GM18951 (cell line): ENCODE results near the gene CRTAP.
"Not testable (repeated sequence)": the region's sequence is repeated elsewhere in the genome, so short reads cannot be mapped to it uniquely, and the experiment has no call there.

Experiments used
- POLR2A ChIP-seq: IDR thresholded peaks from 4 replicates; pipeline ENCODE4 v1.6.1; 2011; ENCODE audit warnings: mild to moderate bottlenecking; ENCODE audit not compliant: insufficient read length, insufficient read depth; ENCODE audit errors: extremely low read depth
- in situ Hi-C: fragments of 300-500 bp; cut with MboI; formaldehyde crosslinking; loops from one replicate; pipeline ENCODE4 v1.12.0; 2022; ENCODE audit warnings: low sequenced_read_pairs, mixed read lengths, inconsistent platforms; ENCODE audit not compliant: unreplicated experiment

Gene CRTAP

GRCh38 chr3:33152363-33153360 lies 38.8 kb downstream of the CRTAP start:
- TF ChIP-seq POLR2A: no peak
- in situ Hi-C loops: loop anchor here (10.0 kb wide), 1 partner anchor 212 kb away; no protein-coding TSS in a partner anchor

- TF ChIP-seq POLR2A: no peak
- in situ Hi-C loops: loop anchor here (10.0 kb wide), 1 partner anchor 211 kb away; no protein-coding TSS in a partner anchor
Measured at GRCh38 chr3:33153782-33154181, 40.0 kb downstream of the CRTAP start.

GRCh38 chr3:33155301-33155700 lies 41.5 kb downstream of the CRTAP start:
- in situ Hi-C loops: loop anchor here (10.0 kb wide), 1 partner anchor 210 kb away; no protein-coding TSS in a partner anchor
- no peak for TF ChIP-seq POLR2A

- in situ Hi-C loops: loop anchor here (10.0 kb wide), 1 partner anchor 206 kb away; no protein-coding TSS in a partner anchor
- TF ChIP-seq POLR2A: no peak
Measured at GRCh38 chr3:33159234-33159633, 45.4 kb downstream of the CRTAP start.

- TF ChIP-seq POLR2A: no peak
- in situ Hi-C loops: loop anchor here (10.0 kb wide), 1 partner anchor 205 kb away; no protein-coding TSS in a partner anchor
Measured at GRCh38 chr3:33159981-33160380, 46.2 kb downstream of the CRTAP start.

- in situ Hi-C loops: not testable (repeated sequence)
Measured at GRCh38 chr3:33162621-33163020, 48.8 kb downstream of the CRTAP start.

GRCh38 chr3:33165372-33165771 lies 51.6 kb downstream of the CRTAP start:
- in situ Hi-C loops: no loop called here
- no peak for TF ChIP-seq POLR2A

GRCh38 chr3:33166095-33166494 lies 52.3 kb downstream of the CRTAP start:
- in situ Hi-C loops: no loop called here
- TF ChIP-seq POLR2A: no peak

- in situ Hi-C loops: no loop called here
Measured at GRCh38 chr3:33167284-33167683, 53.5 kb downstream of the CRTAP start.

GRCh38 chr3:33167716-33168336 lies 54.0 kb downstream of the CRTAP start:
- in situ Hi-C loops: no loop called here
- TF ChIP-seq POLR2A: no peak

More at GRCh38 chr3:33167284-33167683, 53.5 kb downstream of the CRTAP start:
- no peak for TF ChIP-seq POLR2A

- in situ Hi-C loops: no loop called here
- TF ChIP-seq POLR2A: no peak
Measured at GRCh38 chr3:33170531-33170930, 56.7 kb downstream of the CRTAP start.

- in situ Hi-C loops: no loop called here
- TF ChIP-seq POLR2A: no peak
Measured at GRCh38 chr3:33171580-33171979, 57.8 kb downstream of the CRTAP start.

- in situ Hi-C loops: no loop called here
- TF ChIP-seq POLR2A: no peak
Measured at GRCh38 chr3:33173103-33173502, 59.3 kb downstream of the CRTAP start.
